Activated naive CD8-positive, alpha-beta T cell treated with anti-CD3 and anti-CD28 coated beads, Interleukin-2, amount 50 U/mL, for 16 hours (primary cell): ENCODE data around the gene PRAMEF20.
"Not testable (repeated sequence)": the region's sequence is repeated elsewhere in the genome, so short reads cannot be mapped to it uniquely, and the experiment has no call there.

Experiments used
- DNase-seq: peaks from one replicate; pipeline ENCODE4 v3.0.0-alpha.2; 2020; ENCODE audit warnings: low read depth, low spot score

Gene PRAMEF20

DNA sequence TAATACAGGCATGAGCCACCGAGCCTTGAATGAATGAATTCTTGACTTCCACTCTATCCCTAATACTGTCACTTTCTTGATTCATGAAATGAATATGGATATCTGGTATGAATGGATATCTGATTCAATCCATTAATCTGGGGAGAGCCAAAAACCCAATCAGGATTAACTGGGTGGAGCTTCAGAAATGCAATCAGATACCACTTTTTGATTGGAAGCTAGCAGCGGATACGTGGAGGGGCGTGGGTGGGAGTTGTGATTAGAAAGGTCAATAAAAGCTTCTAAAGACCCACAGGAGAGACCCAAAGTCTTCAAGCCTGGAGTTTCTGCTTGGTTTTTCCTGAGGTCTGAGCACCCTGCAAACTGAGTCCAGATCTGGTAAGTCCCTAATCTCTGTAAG is at the start of gene PRAMEF20:
PRAMEF20 (plus strand) TSS at position 301 of the 400 bp plus-strand sequence. CDS start 5,905 bp downstream, outside the sequence.
- not testable (repeated sequence) for DNase-seq

DNA sequence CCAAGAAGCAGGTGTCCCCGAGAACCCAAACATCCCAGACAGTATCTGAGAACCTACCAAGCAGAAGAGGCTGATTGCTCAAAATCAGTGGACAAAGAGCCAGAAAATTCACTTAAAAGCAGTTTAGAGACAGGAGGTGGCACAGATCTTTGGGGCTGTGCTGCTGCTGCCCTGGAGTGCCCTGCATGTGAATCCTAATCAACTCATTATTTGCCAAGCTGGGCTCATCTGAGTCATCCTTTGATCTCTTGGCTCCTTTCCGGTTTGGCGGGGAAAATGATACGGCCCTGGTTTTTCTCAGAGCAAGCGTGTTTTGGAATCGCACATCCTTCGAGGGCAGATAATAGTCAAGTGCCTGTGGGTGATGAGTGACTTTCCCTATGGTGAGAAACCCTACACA is 47.9 kb upstream of the PRAMEF20 start:
- not testable (repeated sequence) for DNase-seq

- DNase-seq = not testable (repeated sequence)
Measured at GRCh38 chr1:13364928-13365327, 45.3 kb upstream of the PRAMEF20 start.

GRCh38 chr1:13366536-13366935 is 43.7 kb upstream of the PRAMEF20 start:
- not testable (repeated sequence) for DNase-seq

DNA sequence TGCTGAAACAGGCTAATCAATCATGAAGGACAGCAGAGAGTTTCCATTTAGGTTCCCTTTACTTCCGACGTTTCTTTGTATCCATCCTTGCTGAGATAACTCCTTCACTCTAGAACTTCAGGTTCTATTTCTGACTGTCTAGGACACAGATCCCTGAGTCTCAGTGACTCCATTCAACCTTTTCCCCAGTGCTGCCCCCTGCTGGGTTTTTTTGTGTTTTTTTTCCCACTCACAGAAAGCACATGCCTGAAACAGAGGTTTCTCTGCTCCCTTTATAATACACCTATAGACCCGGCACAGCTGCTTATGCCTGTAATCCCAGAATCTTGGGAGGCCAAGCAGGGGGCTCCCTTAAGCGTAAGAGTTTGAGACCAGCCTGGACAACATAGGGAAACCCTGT is 41.7 kb upstream of the PRAMEF20 start:
- DNase-seq = not testable (repeated sequence)

DNA sequence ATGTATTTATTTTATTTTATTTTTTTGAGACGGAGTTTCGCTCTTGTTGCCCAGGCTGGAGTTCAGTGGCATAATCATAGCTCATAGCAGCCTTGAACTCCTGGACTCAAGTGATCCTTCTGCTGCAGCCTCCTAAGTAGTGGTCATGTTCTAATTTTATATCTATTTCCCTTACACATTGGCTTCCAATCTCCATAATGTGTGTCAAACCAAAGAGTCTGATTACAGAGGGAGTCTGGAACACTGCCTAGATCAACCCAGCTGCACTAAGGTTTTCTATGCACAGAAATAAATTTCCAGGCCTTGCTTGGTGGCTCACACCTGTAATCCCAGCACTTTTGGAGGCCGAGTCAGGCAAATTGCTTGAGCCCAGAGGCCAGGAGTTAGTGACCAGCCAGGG is 31.3 kb upstream of the PRAMEF20 start:
- DNase-seq = not testable (repeated sequence)

DNA sequence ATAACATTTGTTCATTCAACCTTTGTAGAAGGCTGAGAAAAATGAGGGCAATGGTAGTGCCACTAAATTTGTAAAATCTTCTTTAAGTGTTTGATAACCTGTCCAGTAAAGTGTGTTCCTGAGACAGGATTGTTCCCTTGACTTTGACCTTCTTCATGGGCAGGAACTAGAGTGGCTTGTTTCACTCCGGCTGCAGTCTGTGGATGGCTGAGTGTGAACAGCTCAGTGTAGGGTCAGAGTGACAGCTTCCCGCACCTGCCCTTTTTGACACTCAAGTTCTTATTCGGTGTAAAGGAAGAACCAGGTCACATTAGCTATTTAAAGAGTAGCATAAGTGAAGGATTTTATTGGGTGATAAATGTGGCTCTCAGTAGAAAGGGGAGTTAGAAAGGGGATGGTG is 29.9 kb upstream of the PRAMEF20 start:
- not testable (repeated sequence) for DNase-seq

DNA sequence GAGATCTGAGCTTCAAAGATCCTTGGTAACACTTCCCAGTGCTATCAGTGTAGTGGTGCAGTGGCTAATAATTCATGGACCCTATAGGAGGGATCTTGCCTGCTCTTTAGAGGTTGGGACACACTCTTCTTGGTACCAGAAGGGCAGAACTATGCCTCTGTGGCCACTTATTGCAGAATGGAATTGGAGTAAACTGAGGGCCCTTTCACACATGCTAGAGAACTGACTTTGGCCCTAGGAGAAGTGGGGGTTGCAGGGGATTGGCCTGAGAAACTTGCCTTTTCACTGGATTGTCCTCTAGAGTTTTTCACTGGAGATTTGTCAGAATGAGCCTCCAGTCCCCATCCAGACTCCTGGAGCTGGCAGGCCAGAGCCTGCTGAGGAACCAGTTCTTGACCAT is 20.9 kb upstream of the PRAMEF20 start, which contains the start of gene PRAMEF17:
PRAMEF17 (plus strand) TSS at position 301 of the 400 bp plus-strand sequence; CDS start at position 327, 26 bp downstream.
- DNase-seq = not testable (repeated sequence)

DNA sequence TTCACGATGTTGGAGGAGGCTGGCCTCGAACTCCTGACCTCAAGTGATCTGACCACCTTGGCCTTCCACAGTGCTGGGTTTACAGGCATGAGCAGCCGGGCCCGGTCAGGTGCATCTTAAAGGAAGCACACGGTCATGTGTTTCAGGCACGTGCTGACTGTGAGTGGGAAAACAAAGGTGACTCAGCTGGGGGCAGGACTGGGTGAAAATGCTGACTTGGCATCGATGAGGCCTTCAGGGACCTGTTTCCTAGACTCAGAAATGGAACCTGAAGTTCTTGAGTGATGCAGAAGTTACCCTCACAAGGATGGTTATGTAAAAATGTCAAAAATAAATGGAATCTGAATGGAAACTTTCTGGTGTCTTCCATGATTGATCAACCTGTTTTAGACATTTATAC is 17.2 kb upstream of the PRAMEF20 start:
- not testable (repeated sequence) for DNase-seq

DNA sequence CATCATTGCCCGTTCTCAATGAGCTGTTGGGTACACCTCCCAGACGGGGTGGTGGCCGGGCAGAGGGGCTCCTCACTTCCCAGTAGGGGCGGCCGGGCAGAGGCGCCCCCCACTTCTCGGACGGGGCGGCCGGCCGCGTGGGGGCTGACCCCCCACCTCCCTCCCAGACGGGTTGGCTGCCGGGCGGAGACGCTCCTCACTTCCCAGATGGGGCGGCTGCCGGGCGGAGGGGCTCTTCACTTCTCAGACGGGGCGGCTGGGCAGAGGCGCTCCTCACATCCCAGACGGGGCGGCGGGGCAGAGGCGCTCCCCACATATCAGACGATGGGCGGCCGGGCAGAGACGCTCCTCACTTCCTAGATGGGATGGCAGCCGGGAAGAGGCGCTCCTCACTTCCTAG is 15.5 kb upstream of the PRAMEF20 start:
- DNase-seq = not testable (repeated sequence)

DNA sequence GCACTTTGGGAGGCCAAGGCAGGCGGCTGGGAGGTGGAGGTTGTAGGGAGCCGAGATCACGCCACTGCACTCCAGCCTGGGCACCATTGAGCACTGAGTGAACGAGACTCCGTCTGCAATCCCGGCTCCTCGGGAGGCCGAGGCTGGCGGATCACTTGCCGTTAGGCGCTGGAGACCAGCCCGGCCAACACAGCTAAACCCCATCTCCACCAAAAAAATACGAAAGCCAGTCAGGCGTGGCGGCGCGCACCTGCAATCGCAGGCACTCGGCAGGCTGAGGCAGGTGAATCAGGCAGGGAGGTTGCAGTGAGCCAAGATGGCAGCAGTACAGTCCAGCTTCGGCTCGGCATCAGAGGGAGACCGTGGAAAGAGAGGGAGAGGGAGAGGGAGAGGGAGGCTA is 14.9 kb upstream of the PRAMEF20 start:
- DNase-seq = not testable (repeated sequence)

GRCh38 chr1:13407811-13408210 is 2.4 kb upstream of the PRAMEF20 start:
- no peak for DNase-seq

DNA sequence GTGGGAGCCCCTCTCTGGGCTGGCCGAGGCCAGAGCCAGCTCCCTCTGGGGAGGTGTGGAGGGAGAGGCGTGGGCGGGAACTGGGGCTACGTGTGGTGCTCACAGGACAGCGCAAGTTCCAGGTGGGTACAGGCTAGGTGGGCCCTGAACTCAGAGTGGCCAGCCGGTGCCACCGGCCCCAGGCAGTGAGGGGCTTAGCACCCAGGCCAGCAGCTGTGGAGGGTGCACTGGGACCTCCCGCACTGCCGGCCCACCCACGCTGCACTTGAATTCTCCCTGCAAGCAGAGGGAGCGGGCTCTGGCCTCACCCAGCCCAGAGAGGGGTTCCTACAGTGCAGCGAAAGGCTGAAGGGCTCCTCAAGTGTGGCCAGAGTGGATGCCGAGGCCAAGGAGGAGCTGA is 20.2 kb downstream of the PRAMEF20 start:
- DNase-seq = no peak

GRCh38 chr1:13432251-13432650 is 22.0 kb downstream of the PRAMEF20 start:
- no peak for DNase-seq

- DNase-seq = not testable (repeated sequence)
Measured at GRCh38 chr1:13433694-13434358, 23.6 kb downstream of the PRAMEF20 start.

GRCh38 chr1:13435458-13435857 is 25.2 kb downstream of the PRAMEF20 start:
- DNase-seq = no peak

DNA sequence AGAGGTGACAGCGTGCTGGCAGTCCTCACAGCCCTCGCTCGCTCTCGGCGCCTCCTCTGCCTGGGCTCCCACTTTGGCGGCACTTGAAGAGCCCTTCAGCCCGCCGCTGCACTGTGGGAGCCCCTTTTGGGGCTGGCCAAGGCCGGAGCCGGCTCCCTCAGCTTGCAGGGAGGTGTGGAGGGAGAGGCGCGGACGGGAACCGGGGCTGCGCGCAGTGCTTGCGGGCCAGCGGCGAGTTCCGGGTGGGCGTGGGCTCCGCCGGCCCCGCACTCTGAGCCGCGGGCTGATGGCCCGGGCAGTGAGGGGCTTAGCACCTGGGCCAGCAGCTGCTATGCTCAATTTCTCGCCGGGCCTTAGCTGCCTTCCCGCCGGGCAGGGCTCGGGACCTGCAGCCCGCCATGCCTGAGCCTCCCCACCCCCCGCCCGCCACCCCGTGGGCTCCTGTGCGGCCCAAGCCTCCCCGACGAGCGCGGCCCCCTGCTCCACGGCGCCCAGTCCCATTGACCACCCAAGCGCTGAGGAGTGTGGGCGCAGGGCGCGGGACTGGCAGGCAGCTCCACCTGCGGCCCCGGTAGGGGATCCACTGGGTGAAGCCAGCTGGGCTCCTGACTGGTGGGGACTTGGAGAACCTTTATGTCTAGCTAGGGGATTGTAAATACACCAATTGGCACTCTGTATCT is 29.0 kb downstream of the PRAMEF20 start:
- DNase-seq = not testable (repeated sequence)

- no peak for DNase-seq
Measured at GRCh38 chr1:13443335-13443979, 33.2 kb downstream of the PRAMEF20 start.

- DNase-seq = no peak
Measured at GRCh38 chr1:13450204-13450603, 40.0 kb downstream of the PRAMEF20 start.

DNA sequence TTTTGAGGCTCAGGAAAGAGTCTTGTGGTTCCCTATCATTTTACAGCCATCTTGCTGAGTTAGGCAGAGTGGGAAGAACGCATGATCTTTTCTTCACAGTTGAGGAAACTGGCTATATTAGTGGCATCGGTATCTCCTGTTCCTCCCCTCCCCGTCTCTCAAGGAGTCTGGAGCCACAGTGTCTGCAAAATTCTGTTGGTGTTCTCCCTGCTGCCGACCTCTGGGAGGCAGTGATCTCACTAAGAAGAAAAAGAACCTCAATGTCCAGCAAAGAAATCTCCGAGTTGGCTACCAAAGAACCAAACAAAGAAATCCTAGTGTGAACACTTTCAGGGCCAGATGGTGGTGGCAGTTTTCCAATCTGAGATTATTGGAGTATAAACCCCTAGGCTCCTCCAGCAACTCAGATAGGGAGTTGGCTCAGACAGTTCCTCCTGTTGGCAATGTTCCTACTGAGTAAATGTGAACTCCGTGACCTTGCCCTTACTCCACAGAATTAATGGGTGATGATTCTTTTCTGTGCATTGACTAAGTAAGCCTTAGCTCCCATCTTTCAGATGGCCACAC is 41.2 kb downstream of the PRAMEF20 start:
- DNase-seq = no peak

GRCh38 chr1:13456904-13457532 is 46.8 kb downstream of the PRAMEF20 start:
- DNase-seq = no peak

DNA sequence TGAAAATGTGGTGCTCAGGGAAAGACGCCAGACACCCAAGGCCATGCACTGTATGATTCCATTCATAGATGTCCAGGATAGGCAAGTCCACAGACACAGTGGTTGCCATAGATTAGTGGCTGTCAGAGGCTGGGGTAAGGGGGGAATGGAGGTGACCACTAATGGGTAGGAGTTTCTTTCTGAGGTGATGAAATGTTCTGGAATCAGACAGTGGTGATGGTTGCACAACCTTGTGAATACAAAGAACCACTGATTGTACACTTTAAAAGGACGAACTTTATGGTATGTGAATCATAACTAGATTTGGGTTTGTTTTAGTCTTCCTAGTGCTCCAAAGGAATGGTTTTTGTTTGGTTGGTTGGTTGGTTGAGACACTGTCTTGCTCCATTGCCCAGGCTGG is 51.7 kb downstream of the PRAMEF20 start:
- no peak for DNase-seq
